GM19395 (cell line): Measurements from ENCODE around the gene REEP5.
"Not testable (repeated sequence)": the region's sequence is repeated elsewhere in the genome, so short reads cannot be mapped to it uniquely, and the experiment has no call there.

ENCODE experiments used
- ATAC-seq: cut with Tn5 transposase; IDR thresholded peaks from one replicate; pipeline ENCODE4 v1.9.1; 2021; ENCODE audit warnings: mild to moderate bottlenecking, moderate library complexity; ENCODE audit not compliant: unreplicated experiment

The REEP5 gene

GRCh38 chr5:112921833-112922817, at the start of gene REEP5:
Gene REEP5 (minus strand): TSS chr5:112922227. CDS start chr5:112922190, 37 bp downstream.
- peak; percentile 59 for ATAC-seq

GRCh38 chr5:112971276-112971675, 49.2 kb upstream of the REEP5 start:
- no peak for ATAC-seq

- ATAC-seq: no peak
Observed at GRCh38 chr5:112968411-112969106, 46.5 kb upstream of the REEP5 start.

DNA sequence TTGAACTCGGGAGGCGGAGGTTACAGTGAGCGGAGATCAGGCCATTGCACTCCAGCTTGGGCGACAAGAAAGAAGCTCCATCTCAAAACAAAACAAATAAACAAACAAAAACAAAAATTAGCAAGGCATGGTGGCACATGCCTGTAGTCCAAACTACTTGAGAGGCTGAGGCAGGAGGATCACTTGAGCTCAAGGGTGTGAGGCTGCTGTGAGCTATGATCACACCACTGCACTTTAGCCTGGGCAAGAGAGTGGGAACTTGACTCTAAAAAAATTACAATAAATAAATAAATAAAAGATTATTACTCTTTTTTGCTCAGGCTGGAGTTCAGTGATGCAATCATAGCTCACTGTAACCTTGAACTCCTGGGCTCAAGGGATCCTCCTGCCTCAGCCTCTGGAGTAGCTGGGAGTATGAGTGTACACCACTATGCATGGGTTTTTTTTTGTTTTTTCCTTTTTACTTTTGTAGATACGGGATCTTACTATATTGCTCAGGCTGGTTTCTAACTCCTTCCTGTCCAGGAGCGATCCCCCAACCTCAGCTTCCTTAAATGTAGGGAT, 45.6 kb upstream of the REEP5 start:
- ATAC-seq: no peak

DNA sequence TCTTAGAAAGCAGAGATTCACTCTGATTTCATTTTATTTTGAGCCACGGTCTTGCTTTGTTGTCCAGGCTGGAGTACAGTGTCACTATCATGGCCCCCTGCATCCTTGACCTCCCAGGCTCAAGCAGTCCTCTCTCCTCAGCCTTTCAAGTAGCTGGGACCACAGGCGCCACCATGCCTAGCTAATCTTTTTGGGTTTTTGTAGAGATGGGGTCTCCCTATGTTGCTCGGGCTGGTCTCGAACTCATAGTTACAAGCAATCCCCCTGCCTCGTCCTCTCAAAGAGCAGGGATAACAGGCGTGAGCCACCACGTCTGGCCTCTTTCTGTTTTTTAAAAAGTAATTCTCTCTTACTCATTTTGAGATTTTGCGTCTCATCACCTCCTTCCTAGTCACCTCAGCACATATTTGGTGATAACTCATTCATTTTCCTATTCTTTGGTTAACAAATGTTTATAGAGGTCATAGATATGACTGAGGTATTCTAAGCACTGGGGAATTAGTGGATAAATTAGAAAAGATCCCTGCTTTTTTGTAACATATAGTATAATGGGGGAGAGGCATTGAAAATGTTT, 43.8 kb upstream of the REEP5 start:
- ATAC-seq: no peak

DNA sequence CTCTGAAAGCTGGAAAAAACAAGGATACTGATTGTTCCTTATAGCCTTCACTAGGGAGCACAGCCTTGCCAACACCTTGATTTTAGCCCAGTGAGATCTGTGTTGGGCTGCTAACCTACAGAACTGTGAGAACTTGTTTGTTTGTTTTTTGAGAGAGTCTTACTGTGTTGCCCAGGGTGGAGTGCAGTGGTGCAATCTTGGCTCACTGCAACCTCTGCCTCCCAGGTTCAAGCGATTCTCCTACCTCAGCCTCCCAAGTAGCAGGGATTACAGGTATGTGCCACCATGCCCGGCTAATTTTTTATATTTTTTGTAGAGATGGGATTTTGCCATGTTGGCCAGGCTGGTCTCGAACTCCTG, 41.3 kb upstream of the REEP5 start:
- ATAC-seq: not testable (repeated sequence)

GRCh38 chr5:112960863-112961504, 39.0 kb upstream of the REEP5 start:
- no peak for ATAC-seq

DNA sequence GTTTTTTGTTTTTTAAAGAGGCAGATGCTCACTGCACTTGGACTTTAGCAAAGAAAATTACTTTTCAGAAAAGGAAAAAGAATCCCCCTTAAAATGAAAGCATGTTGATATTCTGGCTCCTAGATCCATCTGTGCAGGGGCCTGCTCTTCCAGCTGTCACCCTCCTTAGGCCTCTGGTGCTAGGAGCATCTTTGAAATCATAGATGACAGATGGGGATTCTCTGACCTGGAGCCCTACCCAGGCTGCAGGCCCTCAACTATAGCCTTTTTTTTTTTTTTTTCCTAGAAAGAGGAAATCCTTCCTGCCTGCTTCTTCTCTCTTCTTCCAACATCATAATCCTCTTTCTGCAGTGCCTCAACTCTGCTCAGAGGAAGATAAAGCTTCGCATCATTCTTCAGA, 38.3 kb upstream of the REEP5 start:
- ATAC-seq: no peak

GRCh38 chr5:112959872-112960271, 37.8 kb upstream of the REEP5 start:
- ATAC-seq: not testable (repeated sequence)

- peak; percentile 84 for ATAC-seq
Observed at GRCh38 chr5:112958093-112959088, 36.4 kb upstream of the REEP5 start.

DNA sequence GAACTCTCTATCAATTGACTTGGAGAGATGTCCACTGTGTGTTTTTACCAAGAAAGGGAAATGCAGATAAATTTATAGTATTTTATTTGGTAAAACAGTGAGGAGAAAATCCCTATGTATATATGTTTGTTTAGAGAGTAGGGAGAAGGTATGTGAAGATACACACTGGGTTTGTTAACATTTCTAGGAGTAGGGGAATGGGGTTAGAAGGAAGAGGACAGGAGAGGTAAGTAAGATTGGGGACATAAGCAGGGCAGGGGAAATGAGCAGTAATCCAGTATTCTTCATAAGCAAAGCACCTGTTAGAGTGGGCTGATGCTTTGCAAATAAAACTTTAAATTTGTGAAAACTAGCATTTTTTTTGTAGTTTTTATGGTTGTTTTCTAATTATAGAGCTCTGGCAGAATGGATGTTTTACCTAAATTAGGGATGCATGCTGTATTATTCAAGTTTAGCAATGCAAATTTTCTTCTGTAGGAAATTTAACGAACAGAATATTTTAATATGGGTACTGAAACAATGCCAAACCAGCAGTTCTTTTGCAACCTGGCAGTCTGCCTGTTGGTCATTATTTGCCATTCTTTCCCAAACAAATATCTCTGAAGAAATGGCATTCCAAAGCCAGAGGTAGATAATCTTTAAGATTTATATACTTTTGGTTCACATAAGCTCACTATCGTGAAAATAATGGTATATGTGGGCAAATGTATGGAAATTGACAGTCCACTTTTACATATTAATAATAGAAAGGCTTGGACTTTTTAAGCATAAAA, 35.2 kb upstream of the REEP5 start:
- ATAC-seq: no peak

DNA sequence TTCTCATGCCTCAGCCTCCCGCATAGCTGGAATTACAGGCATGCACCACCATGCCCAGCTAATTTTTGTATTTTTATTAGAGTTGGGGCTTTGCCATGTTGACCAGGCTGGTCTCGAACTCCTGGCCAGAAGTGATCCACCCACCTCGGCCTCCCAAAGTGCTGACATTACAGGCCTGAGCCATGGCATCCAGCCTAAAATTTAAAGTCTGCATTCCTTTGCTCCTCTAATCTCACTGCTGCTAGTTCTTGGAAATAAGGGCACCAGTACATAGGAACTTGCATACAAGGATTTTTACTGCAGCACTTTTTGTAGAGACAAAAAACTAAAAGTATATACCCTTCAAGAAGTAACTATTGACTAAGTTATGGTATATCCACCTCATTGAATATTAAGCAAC, 34.6 kb upstream of the REEP5 start:
- ATAC-seq: no peak

DNA sequence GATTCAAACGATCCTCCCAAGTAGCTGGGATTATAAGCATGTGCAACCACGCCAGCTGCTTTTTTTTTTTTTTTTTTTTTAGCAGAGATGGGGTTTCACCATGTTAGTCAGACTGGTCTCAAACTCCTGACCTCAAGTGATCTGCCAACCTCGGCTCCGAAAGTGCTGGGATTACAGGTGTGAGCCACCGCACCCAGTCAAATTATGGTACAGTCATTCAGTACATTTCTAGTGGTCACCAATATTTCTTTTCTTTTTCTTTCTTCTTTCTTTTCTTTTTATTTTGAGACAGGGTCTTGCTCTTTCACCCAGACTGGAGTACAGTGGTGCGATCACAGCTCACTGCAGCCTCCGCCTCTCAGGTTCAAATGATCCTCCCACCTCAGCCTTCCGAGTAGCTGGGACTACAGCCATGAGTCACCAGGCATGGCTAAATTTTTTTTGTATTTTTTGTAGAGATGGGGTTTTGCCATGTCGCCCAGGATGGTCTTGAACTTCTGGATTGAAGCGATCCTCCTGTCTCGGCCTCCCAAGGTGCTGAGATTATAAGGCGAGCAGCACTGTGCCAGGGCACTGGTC, 29.2 kb upstream of the REEP5 start:
- peak; percentile 93 for ATAC-seq

DNA sequence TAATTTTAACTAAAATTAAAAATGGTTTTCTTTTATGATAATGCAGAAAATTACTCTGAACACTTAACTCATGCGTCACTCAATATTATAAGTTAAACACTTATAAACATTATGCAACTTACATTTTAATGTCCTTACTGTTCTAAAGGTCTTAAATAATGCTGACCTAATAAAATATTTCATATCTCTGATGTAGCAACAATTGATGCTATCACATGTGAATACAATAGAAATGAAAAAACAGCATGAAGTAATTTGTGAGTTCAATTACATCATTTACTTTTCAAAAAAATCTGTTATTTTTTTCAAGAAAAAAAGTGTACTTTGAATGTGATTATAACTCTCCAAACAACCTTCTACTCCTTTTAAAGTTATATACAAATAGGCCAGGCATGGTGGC, 26.4 kb upstream of the REEP5 start:
- ATAC-seq: no peak

GRCh38 chr5:112940670-112941069, 18.6 kb upstream of the REEP5 start:
- ATAC-seq: no peak

DNA sequence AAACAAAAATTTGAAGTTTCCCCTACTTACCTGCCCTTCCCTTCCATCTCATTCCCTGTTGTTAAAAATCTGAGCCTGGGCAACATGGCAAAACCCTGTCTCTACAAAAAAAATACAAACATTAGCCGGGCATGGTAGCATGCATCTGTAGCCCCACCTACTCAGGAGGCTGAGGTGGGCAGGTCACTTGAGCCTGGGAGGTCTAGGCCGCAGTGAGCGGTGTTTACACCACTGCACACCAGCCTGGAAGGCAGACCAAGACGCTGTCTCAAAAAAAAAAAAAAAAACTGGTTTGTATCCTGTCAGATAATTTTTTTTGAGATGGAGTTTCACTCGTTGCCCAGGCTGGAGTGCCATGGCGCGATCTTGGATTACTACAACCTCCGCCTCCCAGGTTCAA, 16.3 kb upstream of the REEP5 start:
- no peak for ATAC-seq

- no peak for ATAC-seq
Observed at GRCh38 chr5:112935675-112936074, 13.6 kb upstream of the REEP5 start.

DNA sequence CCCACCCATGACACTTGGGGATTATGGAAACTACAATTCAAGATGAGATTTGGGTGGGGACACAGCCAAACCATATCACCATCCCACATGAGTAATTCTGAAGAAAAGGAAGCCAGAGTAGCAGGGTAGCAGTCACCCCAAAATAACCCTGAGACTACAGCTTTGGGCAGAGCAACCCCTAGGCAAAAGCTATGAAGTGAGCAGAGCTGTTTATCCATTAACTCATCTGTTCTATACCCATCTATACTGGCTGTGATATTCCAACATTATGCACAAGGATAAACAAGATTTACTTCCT, 12.3 kb upstream of the REEP5 start:
- ATAC-seq: no peak
